SK-N-SH treated with all-trans-retinoic acid at 6 μM for 48 hours (cell line): ENCODE data around the gene CHI3L1.

ENCODE experiments used
- ATAC-seq: fragments of 200-7000 bp; cut with Tn5 transposase; 3 replicates; pipeline ENCODE4 v1.9.1; 2020; ENCODE audit warnings: mild to moderate bottlenecking, moderate library complexity
- ARNTL ChIP-seq: fragments of 450-650 bp; formaldehyde crosslinking; IDR thresholded peaks from 2 replicates; pipeline ENCODE4 v1.5.0; 2020; ENCODE audit warnings: low read depth, mild to moderate bottlenecking, moderate library complexity, borderline replicate concordance
- CSDC2 ChIP-seq: fragments of 250-450 bp; sonication (Bioruptor Pico); IDR thresholded peaks from 2 replicates; pipeline ENCODE4 v1.5.0; 2020; ENCODE audit warnings: mild to moderate bottlenecking, moderate library complexity
- ESRRG ChIP-seq: fragments of 250-450 bp; sonication (Bioruptor Pico); IDR thresholded peaks from 2 replicates; pipeline ENCODE4 v1.6.1; 2021; ENCODE audit warnings: mild to moderate bottlenecking
- GLIS3 ChIP-seq: fragments of 250-450 bp; sonication (Bioruptor Pico); IDR thresholded peaks from 2 replicates; pipeline ENCODE4 v1.5.0; 2020; ENCODE audit warnings: mild to moderate bottlenecking, moderate library complexity
- OSR1 ChIP-seq: fragments of 250-450 bp; sonication (Bioruptor Pico); IDR thresholded peaks from 2 replicates; pipeline ENCODE4 v1.8.0; 2022; ENCODE audit warnings: moderate library complexity, mild to moderate bottlenecking, inconsistent platforms
- PATZ1 ChIP-seq: fragments of 250-450 bp; sonication (Bioruptor Pico); IDR thresholded peaks from 2 replicates; pipeline ENCODE4 v1.8.0; 2020; ENCODE audit warnings: mild to moderate bottlenecking, moderate library complexity, borderline replicate concordance
- PPARA ChIP-seq: fragments of 250-450 bp; sonication (Bioruptor Pico); IDR thresholded peaks from 2 replicates; pipeline ENCODE4 v1.5.0; 2020; ENCODE audit warnings: mild to moderate bottlenecking, borderline replicate concordance
- TCF4 ChIP-seq: fragments of 250-450 bp; sonication (Bioruptor Pico); IDR thresholded peaks from 2 replicates; pipeline ENCODE4 v1.8.0; 2021; ENCODE audit warnings: mild to moderate bottlenecking, moderate library complexity, borderline replicate concordance
- TOX ChIP-seq: fragments of 250-450 bp; sonication (Bioruptor Pico); IDR thresholded peaks from 2 replicates; pipeline ENCODE4 v1.8.0; 2021; ENCODE audit warnings: mild to moderate bottlenecking, moderate library complexity, borderline replicate concordance
- ZC3H10 ChIP-seq: fragments of 250-450 bp; sonication (Bioruptor Pico); IDR thresholded peaks from 2 replicates; pipeline ENCODE4 v1.5.1; 2021; ENCODE audit warnings: mild to moderate bottlenecking, moderate library complexity
- ZFP3 ChIP-seq: fragments of 250-450 bp; sonication (Bioruptor Pico); IDR thresholded peaks from 2 replicates; pipeline ENCODE4 v1.5.0; 2020; ENCODE audit warnings: mild to moderate bottlenecking, moderate library complexity
- ZFP30 ChIP-seq: fragments of 450-650 bp; formaldehyde crosslinking; IDR thresholded peaks from 2 replicates; pipeline ENCODE4 v1.5.0; 2022; ENCODE audit warnings: mild to moderate bottlenecking, moderate library complexity
- ZNF565 ChIP-seq: fragments of 450-650 bp; formaldehyde crosslinking; conservative IDR thresholded peaks from 2 replicates; pipeline ENCODE4 v1.5.0; 2020; ENCODE audit warnings: low read depth, mild to moderate bottlenecking, moderate library complexity
- ZNF70 ChIP-seq: fragments of 450-650 bp; formaldehyde crosslinking; IDR thresholded peaks from 2 replicates; pipeline ENCODE4 v1.5.0; 2020; ENCODE audit warnings: mild to moderate bottlenecking, moderate library complexity
- ZNF8 ChIP-seq: fragments of 450-650 bp; formaldehyde crosslinking; IDR thresholded peaks from 2 replicates; pipeline ENCODE4 v1.5.0; 2020; ENCODE audit warnings: mild to moderate bottlenecking, moderate library complexity
- TF ChIP-seq, protein P1 (sequence below): fragments of 250-450 bp; sonication (Bioruptor Pico); IDR thresholded peaks from 2 replicates; pipeline ENCODE4 v1.8.0; 2021; ENCODE audit warnings: low read depth, mild to moderate bottlenecking, moderate library complexity, borderline replicate concordance
- TF ChIP-seq, protein P2 (sequence below): fragments of 250-450 bp; sonication (Bioruptor Pico); IDR thresholded peaks from 2 replicates; pipeline ENCODE4 v1.5.1; 2021; ENCODE audit warnings: mild to moderate bottlenecking, moderate library complexity
- TF ChIP-seq, protein P3 (sequence below): fragments of 250-450 bp; sonication (Bioruptor Pico); IDR thresholded peaks from 2 replicates; pipeline ENCODE4 v1.5.0; 2020; ENCODE audit warnings: mild to moderate bottlenecking, moderate library complexity

Gene CHI3L1

DNA sequence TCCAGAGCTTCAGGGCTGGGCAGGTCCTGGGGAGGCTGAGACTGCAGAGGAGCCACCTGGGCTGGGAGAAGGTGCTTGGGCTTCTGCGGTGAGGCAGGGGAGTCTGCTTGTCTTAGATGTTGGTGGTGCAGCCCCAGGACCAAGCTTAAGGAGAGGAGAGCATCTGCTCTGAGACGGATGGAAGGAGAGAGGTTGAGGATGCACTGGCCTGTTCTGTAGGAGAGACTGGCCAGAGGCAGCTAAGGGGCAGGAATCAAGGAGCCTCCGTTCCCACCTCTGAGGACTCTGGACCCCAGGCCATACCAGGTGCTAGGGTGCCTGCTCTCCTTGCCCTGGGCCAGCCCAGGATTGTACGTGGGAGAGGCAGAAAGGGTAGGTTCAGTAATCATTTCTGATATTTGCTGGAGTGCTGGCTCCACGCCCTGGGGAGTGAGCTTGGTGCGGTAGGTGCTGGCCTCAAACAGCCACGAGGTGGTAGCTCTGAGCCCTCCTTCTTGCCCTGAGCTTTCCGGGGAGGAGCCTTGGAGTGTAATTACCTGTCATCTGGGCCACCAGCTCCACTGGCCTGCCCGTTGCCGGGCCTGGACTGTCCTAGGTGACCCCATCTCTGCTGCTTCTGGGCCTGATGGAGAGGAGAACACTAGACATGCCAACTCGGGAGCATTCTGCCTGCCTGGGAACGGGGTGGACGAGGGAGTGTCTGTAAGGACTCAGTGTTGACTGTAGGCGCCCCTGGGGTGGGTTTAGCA is 20.1 kb downstream of the CHI3L1 start:
- no peak for TF ChIP-seq ZFP3 (CRISPR knock-in tag)
- TF ChIP-seq OSR1 (CRISPR knock-in tag), result no peak
- TF ChIP-seq ZFP30, result no peak
- no peak for TF ChIP-seq ZNF8 (CRISPR knock-in tag)
- no peak for TF ChIP-seq PPARA
- no peak for TF ChIP-seq ZNF565
- TF ChIP-seq ARNTL (CRISPR knock-in tag), result no peak
- TF ChIP-seq, protein P1, sequence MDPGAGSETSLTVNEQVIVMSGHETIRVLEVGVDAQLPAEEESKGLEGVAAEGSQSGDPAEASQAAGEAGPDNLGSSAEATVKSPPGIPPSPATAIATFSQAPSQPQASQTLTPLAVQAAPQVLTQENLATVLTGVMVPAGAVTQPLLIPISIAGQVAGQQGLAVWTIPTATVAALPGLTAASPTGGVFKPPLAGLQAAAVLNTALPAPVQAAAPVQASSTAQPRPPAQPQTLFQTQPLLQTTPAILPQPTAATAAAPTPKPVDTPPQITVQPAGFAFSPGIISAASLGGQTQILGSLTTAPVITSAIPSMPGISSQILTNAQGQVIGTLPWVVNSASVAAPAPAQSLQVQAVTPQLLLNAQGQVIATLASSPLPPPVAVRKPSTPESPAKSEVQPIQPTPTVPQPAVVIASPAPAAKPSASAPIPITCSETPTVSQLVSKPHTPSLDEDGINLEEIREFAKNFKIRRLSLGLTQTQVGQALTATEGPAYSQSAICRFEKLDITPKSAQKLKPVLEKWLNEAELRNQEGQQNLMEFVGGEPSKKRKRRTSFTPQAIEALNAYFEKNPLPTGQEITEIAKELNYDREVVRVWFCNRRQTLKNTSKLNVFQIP (CRISPR knock-in tag), result no peak
- no peak for TF ChIP-seq ZC3H10 (CRISPR knock-in tag)
- TF ChIP-seq, protein P2, sequence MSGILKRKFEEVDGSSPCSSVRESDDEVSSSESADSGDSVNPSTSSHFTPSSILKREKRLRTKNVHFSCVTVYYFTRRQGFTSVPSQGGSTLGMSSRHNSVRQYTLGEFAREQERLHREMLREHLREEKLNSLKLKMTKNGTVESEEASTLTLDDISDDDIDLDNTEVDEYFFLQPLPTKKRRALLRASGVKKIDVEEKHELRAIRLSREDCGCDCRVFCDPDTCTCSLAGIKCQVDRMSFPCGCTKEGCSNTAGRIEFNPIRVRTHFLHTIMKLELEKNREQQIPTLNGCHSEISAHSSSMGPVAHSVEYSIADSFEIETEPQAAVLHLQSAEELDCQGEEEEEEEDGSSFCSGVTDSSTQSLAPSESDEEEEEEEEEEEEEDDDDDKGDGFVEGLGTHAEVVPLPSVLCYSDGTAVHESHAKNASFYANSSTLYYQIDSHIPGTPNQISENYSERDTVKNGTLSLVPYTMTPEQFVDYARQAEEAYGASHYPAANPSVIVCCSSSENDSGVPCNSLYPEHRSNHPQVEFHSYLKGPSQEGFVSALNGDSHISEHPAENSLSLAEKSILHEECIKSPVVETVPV (CRISPR knock-in tag), result no peak
- no peak for TF ChIP-seq ZNF70 (CRISPR knock-in tag)
- TF ChIP-seq, protein P3, sequence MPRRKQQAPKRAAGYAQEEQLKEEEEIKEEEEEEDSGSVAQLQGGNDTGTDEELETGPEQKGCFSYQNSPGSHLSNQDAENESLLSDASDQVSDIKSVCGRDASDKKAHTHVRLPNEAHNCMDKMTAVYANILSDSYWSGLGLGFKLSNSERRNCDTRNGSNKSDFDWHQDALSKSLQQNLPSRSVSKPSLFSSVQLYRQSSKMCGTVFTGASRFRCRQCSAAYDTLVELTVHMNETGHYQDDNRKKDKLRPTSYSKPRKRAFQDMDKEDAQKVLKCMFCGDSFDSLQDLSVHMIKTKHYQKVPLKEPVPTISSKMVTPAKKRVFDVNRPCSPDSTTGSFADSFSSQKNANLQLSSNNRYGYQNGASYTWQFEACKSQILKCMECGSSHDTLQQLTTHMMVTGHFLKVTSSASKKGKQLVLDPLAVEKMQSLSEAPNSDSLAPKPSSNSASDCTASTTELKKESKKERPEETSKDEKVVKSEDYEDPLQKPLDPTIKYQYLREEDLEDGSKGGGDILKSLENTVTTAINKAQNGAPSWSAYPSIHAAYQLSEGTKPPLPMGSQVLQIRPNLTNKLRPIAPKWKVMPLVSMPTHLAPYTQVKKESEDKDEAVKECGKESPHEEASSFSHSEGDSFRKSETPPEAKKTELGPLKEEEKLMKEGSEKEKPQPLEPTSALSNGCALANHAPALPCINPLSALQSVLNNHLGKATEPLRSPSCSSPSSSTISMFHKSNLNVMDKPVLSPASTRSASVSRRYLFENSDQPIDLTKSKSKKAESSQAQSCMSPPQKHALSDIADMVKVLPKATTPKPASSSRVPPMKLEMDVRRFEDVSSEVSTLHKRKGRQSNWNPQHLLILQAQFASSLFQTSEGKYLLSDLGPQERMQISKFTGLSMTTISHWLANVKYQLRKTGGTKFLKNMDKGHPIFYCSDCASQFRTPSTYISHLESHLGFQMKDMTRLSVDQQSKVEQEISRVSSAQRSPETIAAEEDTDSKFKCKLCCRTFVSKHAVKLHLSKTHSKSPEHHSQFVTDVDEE (CRISPR knock-in tag), result no peak
- TF ChIP-seq PATZ1, result no peak
- no peak for TF ChIP-seq ESRRG (CRISPR knock-in tag)
- TF ChIP-seq CSDC2 (CRISPR knock-in tag), result no peak
- no peak; the same call in 2 of the 3 replicates for ATAC-seq

DNA sequence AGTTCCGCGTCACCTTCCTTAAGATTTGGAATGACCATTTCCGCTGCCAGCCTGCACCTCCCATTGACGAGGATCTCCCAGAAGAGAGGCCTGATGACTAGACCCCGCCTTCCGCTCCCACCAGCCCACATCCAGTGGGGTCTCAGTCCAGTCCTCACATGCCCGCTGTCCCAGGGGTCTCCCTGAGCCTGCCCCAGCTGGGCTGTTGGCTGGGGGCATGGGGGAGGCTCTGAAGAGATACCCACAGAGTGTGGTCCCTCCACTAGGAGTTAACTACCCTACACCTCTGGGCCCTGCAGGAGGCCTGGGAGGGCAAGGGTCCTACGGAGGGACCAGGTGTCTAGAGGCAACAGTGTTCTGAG is 20.7 kb downstream of the CHI3L1 start:
- TF ChIP-seq TCF4 (CRISPR knock-in tag), result no peak
- TF ChIP-seq PATZ1, result no peak
- no peak for TF ChIP-seq ZNF565
- TF ChIP-seq TOX (CRISPR knock-in tag), result no peak
- TF ChIP-seq ZC3H10 (CRISPR knock-in tag), result no peak
- ATAC-seq, result no peak

DNA sequence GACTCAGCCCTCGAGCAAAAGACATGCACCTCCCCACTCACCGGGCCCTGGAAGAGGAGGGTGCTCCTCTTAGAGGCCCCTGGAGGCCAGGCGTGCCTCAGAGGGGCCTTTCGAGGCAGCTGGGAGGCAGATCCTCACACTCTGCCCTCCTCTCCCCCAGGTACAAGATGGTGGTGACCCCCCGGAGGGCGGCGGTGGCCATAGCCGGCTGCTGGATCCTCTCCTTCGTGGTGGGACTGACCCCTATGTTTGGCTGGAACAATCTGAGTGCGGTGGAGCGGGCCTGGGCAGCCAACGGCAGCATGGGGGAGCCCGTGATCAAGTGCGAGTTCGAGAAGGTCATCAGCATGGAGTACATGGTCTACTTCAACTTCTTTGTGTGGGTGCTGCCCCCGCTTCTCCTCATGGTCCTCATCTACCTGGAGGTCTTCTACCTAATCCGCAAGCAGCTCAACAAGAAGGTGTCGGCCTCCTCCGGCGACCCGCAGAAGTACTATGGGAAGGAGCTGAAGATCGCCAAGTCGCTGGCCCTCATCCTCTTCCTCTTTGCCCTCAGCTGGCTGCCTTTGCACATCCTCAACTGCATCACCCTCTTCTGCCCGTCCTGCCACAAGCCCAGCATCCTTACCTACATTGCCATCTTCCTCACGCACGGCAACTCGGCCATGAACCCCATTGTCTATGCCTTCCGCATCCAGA is 21.3 kb downstream of the CHI3L1 start:
- TF ChIP-seq GLIS3 (CRISPR knock-in tag), result no peak
- ATAC-seq, result no peak
